Neural cell (in vitro differentiated cells): ENCODE measurements around the gene IGF2BP3.

ENCODE experiments used
- CTCF ChIP-seq: fragments of 450-650 bp; IDR thresholded peaks from 2 replicates; pipeline ENCODE4 v1.5.1; 2014; ENCODE audit warnings: antibody characterized with exemption, mild to moderate bottlenecking, moderate library complexity; ENCODE audit not compliant: poor library complexity, severe bottlenecking
- EZH2 ChIP-seq: fragments of 200-600, 300-800 bp; shearing (Covaris generic), sonication (generic); IDR thresholded peaks from 2 replicates; pipeline ENCODE4 v1.6.1; 2014; ENCODE audit warnings: antibody characterized with exemption, low read length, borderline replicate concordance, mild to moderate bottlenecking; ENCODE audit not compliant: insufficient read depth, poor library complexity, severe bottlenecking
- MXI1 ChIP-seq: fragments of 450-650 bp; conservative IDR thresholded peaks from 2 replicates; pipeline ENCODE4 v1.6.1; 2014; ENCODE audit warnings: antibody characterized with exemption, mild to moderate bottlenecking; ENCODE audit not compliant: poor library complexity, severe bottlenecking
- TAF1 ChIP-seq: IDR thresholded peaks from 2 replicates; pipeline ENCODE4 v1.6.1; 2012; ENCODE audit warnings: low read depth

- TF ChIP-seq CTCF (no peak), MXI1 (no peak), EZH2 (no peak), TAF1 (no peak)
Observed at GRCh38 chr7:23397241-23397640, 73.0 kb downstream of the IGF2BP3 start.
